ENCODE measurements around the gene HGS.

The HGS gene

DNA sequence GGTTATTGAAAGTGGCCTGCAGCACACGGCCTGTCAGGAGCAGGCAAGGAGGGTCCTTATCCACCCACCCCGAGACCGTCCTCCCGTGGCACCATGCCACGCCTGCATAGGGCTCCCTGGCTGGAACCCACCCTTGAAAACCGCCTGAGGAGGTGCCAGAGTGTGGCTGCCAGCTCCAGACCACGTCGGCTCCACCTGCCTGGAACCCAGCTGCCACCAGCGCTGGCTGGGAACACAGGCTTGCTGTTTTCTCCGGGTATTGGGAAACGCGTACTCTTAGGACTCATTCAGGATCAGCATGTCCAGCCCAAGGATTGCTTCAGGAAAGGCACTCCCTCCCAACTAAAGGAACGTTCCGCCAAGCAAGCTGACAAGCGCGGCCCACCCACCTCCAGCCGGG is 6.9 kb upstream of the HGS start:
- no peak overlapping the region for H3K4me3 ChIP-seq (ENCODE audit: low read length)
- peaks cover 6% of the 10 kb centered on the region for H3K79me2 ChIP-seq (ENCODE audit: control insufficient read depth, low read length)
- H3K4me2 ChIP-seq (ENCODE audit: low read length) = no peak overlapping the region
- H3K9me2 ChIP-seq (replicated peaks; ENCODE audit: control insufficient read depth, low read length) = no peaks in the 10 kb centered on the region
- no peaks in the 10 kb centered on the region for H3K9me3 ChIP-seq (ENCODE audit: control insufficient read depth, insufficient read depth, low read length)
- TF ChIP-seq, protein P1, sequence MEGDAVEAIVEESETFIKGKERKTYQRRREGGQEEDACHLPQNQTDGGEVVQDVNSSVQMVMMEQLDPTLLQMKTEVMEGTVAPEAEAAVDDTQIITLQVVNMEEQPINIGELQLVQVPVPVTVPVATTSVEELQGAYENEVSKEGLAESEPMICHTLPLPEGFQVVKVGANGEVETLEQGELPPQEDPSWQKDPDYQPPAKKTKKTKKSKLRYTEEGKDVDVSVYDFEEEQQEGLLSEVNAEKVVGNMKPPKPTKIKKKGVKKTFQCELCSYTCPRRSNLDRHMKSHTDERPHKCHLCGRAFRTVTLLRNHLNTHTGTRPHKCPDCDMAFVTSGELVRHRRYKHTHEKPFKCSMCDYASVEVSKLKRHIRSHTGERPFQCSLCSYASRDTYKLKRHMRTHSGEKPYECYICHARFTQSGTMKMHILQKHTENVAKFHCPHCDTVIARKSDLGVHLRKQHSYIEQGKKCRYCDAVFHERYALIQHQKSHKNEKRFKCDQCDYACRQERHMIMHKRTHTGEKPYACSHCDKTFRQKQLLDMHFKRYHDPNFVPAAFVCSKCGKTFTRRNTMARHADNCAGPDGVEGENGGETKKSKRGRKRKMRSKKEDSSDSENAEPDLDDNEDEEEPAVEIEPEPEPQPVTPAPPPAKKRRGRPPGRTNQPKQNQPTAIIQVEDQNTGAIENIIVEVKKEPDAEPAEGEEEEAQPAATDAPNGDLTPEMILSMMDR (IDR thresholded peaks at IDR 0.05; ENCODE audit: low read depth, low read length, poor library complexity, severe bottlenecking) = no peak
- TF ChIP-seq EZH2phosphoT487 (IDR thresholded peaks at IDR 0.05; ENCODE audit: borderline replicate concordance, low read length) = no peak
- H3K36me3 ChIP-seq (ENCODE audit: control insufficient read depth, low read length) = peaks cover 43% of the 10 kb centered on the region
- peaks cover 9% of the 10 kb centered on the region for H3F3A ChIP-seq (ENCODE audit: control insufficient read depth, insufficient read depth)
- H4K20me1 ChIP-seq (ENCODE audit: control insufficient read depth, insufficient read depth, low read depth, low read length) = 0 out of 2 replicates have a peak, but pooled peaks cover 3% of the 10 kb centered on the region
- H3K4me1 ChIP-seq (ENCODE audit: control insufficient read depth, low read length) = no peaks in the 10 kb centered on the region
- H3K27me3 ChIP-seq (ENCODE audit: control insufficient read depth, low read length) = no peaks in the 10 kb centered on the region
- H3K27ac ChIP-seq (ENCODE audit: low read depth, low read length) = no peak overlapping the region

DNA sequence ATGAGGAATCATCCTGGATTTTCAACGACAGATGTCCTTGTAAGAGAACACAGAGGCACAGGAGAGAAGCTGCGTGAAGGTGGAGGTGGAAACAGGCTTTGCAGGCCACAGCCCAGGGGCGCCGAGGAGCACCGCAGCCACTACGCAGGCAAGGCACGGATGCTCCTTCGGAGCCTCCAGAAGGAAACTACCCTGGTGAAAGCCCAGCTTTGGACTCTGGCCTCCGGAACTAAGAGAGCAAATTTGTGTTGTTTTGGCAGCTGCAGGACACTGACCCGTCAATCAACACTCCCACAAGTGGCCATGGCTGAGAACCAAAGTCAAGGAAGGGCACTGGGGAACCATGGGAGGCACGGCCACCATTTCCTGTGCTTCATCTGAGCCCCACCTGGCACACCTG is 3.7 kb upstream of the HGS start:
- no peak overlapping the region for H3K27ac ChIP-seq (ENCODE audit: low read depth, low read length)
- no peaks in the 10 kb centered on the region for H3K9me3 ChIP-seq (ENCODE audit: control insufficient read depth, insufficient read depth, low read length)
- peaks cover 15% of the 10 kb centered on the region for H3K4me1 ChIP-seq (ENCODE audit: control insufficient read depth, low read length)
- H3K79me2 ChIP-seq (ENCODE audit: control insufficient read depth, low read length) = peaks cover 36% of the 10 kb centered on the region
- peaks cover 30% of the 10 kb centered on the region for H3K36me3 ChIP-seq (ENCODE audit: control insufficient read depth, low read length)
- H3K4me2 ChIP-seq (ENCODE audit: low read length) = no peak overlapping the region
- no peak overlapping the region for H3K4me3 ChIP-seq (ENCODE audit: low read length)
- H3K27me3 ChIP-seq (ENCODE audit: control insufficient read depth, low read length) = no peaks in the 10 kb centered on the region
- peaks cover 5% of the 10 kb centered on the region for H3F3A ChIP-seq (ENCODE audit: control insufficient read depth, insufficient read depth)
- TF ChIP-seq, protein P1 (IDR thresholded peaks at IDR 0.05; ENCODE audit: low read depth, low read length, poor library complexity, severe bottlenecking) = no peak
- TF ChIP-seq EZH2phosphoT487 (IDR thresholded peaks at IDR 0.05; ENCODE audit: borderline replicate concordance, low read length) = no peak
- peaks cover 12% of the 10 kb centered on the region; the same call in 1 of the 2 replicates for H4K20me1 ChIP-seq (ENCODE audit: control insufficient read depth, insufficient read depth, low read depth, low read length)
- H3K9me2 ChIP-seq (replicated peaks; ENCODE audit: control insufficient read depth, low read length) = no peaks in the 10 kb centered on the region

DNA sequence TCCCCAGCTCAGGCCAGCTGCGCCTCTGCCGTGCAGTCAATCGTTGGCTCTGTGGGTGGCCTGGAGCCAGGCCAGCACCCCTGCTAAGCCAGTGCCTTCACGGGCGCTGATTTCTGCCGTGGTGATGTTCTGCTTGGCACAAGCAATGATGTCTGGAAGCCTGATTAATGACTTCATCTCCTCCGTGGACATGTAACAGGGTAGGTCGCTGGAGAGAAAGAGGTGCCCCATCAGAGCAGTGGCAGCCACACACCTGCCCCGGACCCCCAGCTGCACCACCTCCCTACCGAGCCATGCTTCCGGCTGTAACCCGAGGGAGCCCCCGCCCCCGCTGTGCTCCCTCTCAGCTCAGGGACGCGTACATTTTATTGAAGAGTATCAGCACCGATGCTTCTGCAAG is 2.1 kb upstream of the HGS start:
- Histone ChIP-seq H3K27ac (ENCODE audit: low read depth, low read length) (no peak overlapping the region), H3K36me3 (ENCODE audit: control insufficient read depth, low read length) (peaks cover 40% of the 10 kb centered on the region), H3K4me2 (ENCODE audit: low read length) (no peak overlapping the region), H3K4me3 (ENCODE audit: low read length) (no peak overlapping the region), H3K4me1 (ENCODE audit: control insufficient read depth, low read length) (peaks cover 22% of the 10 kb centered on the region), H3K79me2 (ENCODE audit: control insufficient read depth, low read length) (peaks cover 51% of the 10 kb centered on the region), H3K9me2 (replicated peaks; ENCODE audit: control insufficient read depth, low read length) (no peaks in the 10 kb centered on the region), H4K20me1 (ENCODE audit: control insufficient read depth, insufficient read depth, low read depth, low read length) (peaks cover 19% of the 10 kb centered on the region; the same call in 1 of the 2 replicates), H3K27me3 (ENCODE audit: control insufficient read depth, low read length) (no peaks in the 10 kb centered on the region), H3K9me3 (ENCODE audit: control insufficient read depth, insufficient read depth, low read length) (no peaks in the 10 kb centered on the region), H3F3A (ENCODE audit: control insufficient read depth, insufficient read depth) (no peaks in the 10 kb centered on the region)
- no peak for TF ChIP-seq EZH2phosphoT487 (IDR thresholded peaks at IDR 0.05; ENCODE audit: borderline replicate concordance, low read length)
- TF ChIP-seq, protein P1 (IDR thresholded peaks at IDR 0.05; ENCODE audit: low read depth, low read length, poor library complexity, severe bottlenecking) = no peak

All from DOHH2 (cell line).